GM18526 (cell line): ENCODE results near the gene HCRT.

ENCODE experiments used
- POLR2A ChIP-seq: IDR thresholded peaks from 3 replicates; pipeline ENCODE4 v1.6.1; 2011; ENCODE audit not compliant: insufficient read length; ENCODE audit errors: extremely low read depth

HCRT gene

DNA sequence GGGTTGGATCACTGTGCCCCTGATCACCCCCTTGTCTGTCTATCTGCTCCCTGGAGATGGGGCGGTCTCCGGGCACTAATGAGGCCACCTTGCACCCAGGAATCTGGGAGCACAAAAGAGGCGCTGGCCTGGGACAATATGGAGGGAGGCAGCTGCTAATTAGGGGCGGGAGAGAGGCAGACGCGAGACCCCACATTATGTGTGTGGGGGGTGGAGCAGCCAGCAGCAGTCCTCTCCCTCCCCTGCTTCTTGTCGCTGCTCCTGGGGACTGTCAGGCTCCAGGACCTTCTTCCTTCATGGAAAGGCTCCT is 324 bp upstream of the HCRT start:
- no peak for TF ChIP-seq POLR2A

DNA sequence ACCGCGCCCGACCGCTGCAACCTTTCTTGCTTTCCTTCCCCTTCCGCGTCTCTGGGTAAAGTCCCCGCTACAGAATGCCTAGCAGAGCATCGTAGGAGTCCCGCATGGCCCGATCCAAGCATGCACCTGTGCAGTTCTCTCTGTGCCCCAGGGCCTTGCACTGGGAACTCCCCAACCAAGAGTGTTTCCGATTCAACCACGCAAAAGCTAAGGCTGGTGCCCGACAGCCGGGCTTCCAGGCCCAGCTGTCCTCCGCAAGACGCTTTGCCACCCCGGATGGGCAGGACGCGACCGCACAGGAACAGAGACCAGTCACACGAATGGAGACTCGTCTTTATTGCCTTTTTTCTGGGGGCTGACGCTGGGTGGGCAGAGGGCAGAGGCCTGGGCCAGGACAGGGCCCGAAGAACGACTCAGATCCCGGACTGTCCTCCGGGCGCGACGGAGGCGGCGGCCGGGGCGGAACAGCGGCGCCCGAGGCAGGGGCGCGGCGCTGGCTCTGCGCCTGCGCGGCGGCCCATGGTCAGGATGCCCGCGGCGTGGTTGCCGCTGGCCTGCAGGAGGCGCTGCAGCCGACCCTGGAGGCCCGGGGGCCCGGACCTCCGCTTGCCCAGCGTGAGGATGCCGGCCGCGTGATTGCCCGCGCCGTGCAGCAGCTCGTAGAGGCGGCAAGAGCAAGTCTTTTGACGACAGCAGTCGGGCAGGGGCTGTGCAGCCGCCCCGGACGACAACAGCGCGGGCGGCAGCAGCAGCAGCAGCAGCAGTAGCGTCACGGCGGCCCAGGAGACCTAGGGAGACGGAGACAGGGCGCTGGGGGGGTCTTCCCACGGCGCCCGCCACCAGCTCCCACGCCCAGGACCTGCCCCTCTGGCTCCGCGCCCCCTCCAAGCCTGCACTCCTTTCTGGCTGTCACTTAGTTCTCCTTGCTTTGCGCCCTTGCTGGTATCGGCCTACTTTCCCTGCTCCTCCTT is 1.2 kb downstream of the HCRT start:
- peak; percentile 61 for TF ChIP-seq POLR2A

DNA sequence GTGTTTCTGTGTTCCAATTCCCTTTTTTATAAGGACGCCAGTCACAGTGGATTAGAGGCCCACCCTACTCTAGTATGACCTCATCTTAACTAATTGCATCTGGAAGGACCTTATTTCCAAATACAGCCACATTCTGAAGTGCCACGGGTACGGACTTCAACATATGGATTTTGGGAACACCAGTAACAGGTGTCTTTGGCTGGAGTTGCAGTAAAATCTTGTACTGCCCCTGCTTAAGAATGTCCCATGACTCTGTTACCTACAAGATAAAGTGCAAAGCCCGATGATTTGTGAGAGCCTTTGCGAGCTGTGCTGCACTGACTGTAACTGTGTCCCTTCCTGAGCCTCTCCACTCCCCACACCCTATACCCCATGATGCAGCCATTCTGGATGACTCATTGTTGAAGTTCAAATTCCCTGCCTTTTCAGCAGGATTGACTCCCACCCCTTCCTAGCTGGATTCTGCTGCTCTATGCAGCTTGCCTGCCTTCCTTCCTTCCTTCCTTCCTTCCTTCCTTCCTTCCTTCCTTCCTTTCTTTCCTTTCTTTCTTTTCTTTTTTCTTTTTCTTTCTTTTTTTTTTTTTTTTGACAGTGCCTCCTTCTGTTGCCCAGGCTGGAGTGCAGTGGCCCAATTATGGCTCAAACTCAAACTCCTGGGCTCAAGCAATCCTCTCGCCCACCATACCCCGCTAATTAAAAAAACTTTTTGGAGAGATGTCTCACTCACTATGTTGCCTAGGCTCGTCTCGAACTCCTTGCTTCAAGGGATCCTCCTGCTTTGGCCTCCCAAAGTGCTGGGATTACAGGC is 2.1 kb downstream of the HCRT start:
- TF ChIP-seq POLR2A = no peak

DNA sequence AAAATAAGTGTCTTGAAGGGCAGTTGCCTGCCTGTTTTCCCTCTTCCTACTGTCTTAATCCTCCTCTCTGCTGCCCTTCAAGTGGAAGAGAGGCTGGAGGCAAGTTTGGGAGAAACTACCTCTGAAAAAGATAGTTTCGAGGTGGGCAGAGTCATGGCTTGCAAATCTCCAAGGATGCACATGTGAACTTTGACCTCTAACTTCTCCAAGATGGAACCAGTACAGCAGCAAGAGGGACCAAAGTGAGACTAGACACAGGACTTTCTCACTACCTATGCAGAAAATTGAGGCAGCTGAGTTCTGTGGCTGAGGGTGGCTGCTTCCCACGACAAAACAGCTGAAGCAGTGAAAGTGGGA is 3.4 kb downstream of the HCRT start:
- no peak for TF ChIP-seq POLR2A

DNA sequence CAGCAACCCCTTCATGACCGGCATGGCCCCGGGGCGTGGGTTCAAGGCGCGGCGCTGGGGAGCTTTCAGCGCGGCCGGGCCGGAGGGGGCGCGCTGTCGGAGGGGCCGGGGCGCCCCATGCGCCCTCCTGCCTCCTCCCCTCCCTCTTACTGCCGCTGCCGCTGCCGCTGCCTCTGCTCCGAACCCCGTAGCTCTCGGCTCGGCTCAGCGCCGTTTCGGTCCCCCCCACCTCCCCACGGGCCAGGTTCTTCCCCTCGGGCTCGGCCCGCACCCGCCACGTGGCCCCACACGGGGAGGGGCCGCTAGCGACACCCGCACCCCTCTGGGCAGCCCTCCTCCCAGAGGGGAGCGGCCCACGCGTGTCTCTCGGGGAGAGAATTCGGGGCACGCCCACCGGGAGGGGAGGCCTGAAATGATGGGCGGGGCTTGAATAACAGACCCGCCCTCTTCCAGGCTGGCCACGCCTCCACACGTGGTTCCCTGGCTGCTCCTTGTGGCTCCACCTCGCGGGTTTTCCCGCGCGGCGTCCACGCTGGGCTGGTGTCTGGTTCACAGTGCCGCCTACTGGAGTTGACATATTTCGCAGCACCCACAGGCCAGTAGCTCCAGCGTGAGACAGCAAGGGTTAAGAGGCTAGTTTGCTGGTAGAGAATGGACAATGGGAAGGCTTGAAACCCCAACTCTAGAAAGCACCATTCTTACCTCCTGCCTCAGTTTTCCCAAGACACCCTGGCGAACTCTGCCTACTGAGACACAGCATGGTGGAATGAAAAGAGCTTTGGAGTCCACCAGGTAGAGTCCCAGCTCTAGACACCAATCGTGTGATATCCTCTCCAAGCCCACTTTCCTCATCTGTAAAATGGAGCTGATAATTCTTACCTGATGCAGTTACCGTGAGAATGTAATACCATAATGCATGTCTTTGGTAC is 4.1 kb downstream of the HCRT start, which contains the start of gene KCNH4:
KCNH4 (minus strand) TSS at position 221 of the 929 bp plus-strand sequence; CDS start at position 24, 197 bp downstream.
- TF ChIP-seq POLR2A = no peak

DNA sequence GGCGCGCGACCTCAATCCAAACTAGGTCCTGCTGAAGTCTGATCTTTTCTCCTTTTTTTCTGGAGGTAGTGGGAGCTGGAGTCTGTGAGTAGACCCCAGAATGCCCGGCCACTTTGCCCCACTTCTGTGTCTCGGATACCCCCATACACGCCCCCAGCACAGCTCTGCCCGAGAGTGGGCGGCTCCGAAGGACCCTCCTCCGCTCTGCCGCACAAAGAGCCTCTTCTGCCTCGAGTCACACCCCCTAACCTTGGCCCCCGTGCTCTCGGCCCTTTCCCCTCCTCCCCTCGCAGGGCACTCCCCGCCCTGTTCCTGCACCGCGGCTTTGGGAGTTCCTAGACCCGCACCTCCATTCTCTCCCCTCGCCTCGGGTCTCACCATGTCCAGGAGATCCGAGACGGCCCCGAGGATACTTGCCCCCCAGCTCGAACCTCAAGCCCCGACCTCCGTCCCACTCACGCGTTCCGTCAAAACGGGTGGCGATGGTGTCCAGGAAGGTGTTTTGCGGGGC is 4.8 kb downstream of the HCRT start:
- no peak for TF ChIP-seq POLR2A

DNA sequence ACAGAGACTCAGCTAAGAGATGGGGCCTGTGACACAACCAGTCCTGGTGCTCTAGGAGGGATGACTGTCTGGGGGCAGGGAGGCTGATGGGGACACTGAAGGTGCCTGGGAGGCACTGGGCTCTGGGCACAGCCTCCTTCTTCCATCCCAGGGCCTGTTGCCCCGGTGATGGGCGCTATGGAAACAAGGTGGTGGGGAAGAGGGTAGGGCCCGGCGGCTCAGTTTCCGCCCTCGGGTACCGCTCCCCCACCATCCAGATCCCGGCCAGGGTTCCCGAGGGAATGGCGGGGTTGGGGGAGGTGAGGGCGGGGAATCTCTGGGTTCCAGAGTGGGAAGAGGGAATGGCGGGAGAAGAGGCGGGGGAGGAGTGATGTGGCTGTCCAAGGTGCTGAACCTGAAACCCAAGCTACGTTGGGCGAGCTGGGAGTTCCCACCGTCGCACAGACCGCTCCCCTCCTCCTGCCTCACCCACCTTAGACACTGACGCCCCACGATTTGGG is 5.3 kb downstream of the HCRT start:
- no peak for TF ChIP-seq POLR2A

DNA sequence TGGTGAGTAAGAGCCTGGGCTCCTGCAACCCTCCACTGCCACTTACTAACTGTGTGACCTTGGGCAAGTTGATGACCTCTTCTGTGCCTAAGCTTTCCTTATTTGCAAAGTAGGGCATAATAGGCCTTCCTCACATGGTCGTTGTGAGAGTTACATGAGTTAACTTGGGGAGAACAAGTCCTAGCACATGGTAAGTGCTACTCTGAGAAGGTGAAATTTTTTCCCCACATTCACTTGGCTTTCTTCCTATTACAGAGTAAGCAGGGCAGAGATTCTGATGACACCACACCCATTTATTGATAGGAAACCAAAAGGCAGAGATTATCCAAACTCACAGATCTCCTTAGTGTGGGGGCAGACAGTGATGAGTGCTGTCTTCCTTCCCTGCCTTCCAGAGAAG is 5.9 kb downstream of the HCRT start:
- TF ChIP-seq POLR2A = no peak

DNA sequence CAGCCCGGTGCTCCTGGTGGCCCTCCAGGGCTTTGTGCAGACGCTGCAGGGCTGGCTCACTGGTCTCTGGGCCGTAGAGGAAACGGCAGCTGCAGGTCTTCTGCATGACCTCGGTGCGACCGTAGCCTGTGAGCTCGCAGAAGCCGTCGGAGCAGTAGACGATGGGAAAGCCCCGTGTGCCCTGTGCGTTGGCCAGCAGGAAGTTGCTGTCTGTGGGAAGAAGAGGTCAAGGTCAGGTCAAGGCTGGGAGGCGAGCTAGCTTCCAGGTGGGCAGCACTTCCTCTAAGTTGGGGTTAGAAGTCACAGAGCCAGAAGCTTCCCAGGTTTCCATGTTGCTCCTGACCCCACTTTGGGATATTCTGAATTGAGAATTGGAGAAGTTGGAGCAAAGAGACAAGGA is 6.4 kb downstream of the HCRT start:
- no peak for TF ChIP-seq POLR2A

DNA sequence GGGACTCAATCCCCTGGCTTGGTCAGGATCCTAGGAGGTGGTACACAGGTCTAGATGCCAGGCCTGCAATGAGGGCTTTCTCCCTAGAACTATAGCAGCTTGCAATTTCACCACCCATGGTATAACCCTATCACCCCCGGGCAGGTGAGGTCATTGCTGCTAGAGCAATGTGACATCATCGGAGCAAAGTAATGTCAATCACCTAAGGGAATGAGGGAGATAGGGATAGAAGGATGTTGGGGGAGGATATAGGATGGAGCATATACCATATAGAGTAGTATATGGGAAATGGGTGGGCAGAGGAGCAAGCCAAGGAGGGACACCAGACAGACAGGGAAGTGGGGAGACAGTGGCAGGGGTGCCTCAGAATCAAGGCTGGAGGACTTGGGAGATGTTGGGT is 7.6 kb downstream of the HCRT start:
- TF ChIP-seq POLR2A = no peak

DNA sequence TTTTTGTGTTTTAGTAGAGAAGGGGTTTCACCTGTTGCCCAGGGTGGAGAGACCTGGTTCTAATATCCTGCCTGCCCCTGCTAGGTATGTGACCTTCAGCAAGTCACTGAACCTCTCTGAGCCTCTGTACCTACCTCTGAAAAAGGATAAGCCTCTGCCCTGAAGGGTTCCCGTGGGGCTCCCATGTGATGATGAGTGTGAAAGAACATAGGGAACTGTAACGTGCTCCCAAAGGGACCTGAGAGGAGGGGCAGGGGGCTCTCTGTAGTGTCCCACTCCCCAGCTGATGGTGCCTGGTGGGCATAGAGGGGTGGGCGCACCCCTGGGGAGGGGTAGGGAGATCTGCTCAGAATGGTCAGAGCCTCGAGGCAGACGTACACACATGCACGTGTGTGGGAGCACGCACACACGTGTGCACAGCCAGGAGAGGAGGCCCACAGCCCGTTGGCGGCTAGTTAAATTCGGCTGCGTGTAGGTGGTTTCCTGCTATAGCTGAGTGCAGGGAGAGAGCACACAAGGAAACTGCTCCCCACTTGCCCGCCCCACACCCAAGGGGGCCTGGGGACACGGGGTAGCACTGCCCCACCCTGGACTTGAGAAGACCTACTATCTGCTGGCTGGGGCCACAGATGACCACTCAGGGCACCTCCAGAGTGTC is 11.0 kb downstream of the HCRT start:
- TF ChIP-seq POLR2A = no peak

DNA sequence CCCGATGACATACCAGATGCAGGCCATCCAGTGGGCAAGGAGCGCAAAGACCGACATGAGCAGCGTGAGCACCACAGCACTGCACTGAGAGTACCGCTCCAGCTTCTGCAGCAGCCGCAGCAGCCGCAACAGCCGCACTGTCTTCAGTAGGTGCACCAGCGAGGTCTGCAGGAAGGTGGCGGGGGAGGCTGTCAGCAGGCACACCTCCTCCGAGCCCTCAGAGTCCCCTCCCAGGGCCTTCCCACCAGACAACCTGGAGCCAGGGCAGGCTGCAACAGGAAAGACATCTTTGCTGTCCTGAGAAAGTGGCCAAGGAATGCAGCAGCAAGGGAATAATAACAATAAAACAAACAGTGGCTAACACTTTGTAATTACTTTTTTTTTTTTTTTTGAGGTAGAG is 13.4 kb downstream of the HCRT start:
- TF ChIP-seq POLR2A = no peak

DNA sequence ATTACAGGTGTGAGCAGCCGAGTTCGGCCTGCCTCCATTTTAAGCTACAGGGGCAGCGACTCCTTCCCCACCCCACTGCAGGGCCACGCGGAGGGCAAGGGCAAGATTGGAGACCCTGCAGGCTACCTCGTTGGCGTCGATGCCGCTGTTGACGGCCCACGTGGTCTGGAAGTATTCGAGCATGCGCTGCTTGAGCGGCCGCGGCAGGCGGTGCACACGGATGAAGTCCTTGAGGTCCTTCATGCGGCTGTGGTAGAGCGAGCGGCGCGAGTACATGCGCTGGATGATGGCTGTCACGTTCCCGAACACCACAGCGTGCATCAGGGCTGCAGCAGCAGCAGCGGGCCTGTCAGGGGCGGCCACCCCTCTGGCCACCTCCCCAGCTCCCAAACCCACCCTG is 15.9 kb downstream of the HCRT start:
- no peak for TF ChIP-seq POLR2A

DNA sequence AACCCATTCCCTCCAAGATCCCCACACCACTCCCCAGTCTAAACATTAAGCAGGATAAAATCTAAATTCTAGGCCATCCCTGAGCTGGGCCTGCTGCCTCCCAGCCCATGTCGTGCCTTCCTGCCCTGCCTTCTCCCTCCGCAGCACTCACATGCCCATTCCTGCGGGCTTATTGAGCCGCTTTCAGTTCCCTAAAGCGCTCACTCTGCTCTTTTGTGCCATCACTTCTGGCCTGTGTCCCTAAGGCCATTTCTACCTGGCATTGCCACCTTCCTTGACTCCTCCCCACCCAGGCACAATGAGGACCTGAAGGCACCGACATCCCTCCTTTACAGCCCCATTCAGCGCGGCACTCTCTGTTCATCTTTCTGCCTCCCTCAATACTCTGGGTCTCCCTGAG is 17.4 kb downstream of the HCRT start:
- TF ChIP-seq POLR2A = no peak
